ENCODE data around the gene CIC. TPM values are rescaled to one million over a fixed set of nuclear protein-coding genes. Genes with fewer than 3 reads are reported as not detected.

CIC gene
- polyA plus RNA-seq, 1 experiment, result 2.9 TPM

- Histone ChIP-seq H3K27ac (ENCODE audit: low read depth, low read length) (no peak overlapping the region), H3K27me3 (ENCODE audit: control insufficient read depth, insufficient read depth, low read length) (no peaks in the 10 kb centered on the region), H3K4me3 (ENCODE audit: low read depth, low read length) (no peak overlapping the region), H3K9me3 (ENCODE audit: control insufficient read depth, insufficient read depth, low read length) (no peaks in the 10 kb centered on the region; the same call in 1 of the 2 replicates)
- TF ChIP-seq CTCF (IDR thresholded peaks at IDR 0.05; ENCODE audit: low read depth, low read length), result no peak
- ChIA-PET CTCF (interaction anchor here (0.9 kb wide), 1 partner anchor 28 kb away, joined by 3 read pairs; no protein-coding TSS in a partner anchor), POLR2A (interaction anchor here (0.6 kb wide), 1 partner anchor 17 kb away, joined by 3 read pairs; no protein-coding TSS in a partner anchor)
- no peak for DNase-seq (ENCODE audit: low read depth, low spot score)
Measured at GRCh38 chr19:42275103-42275502, 6.1 kb downstream of the CIC start.

GRCh38 chr19:42275517-42275916 is 6.5 kb downstream of the CIC start:
- Histone ChIP-seq H3K4me3 (ENCODE audit: low read depth, low read length) (no peak overlapping the region), H3K27me3 (ENCODE audit: control insufficient read depth, insufficient read depth, low read length) (no peaks in the 10 kb centered on the region), H3K27ac (ENCODE audit: low read depth, low read length) (no peak overlapping the region), H3K9me3 (ENCODE audit: control insufficient read depth, insufficient read depth, low read length) (no peaks in the 10 kb centered on the region; the same call in 1 of the 2 replicates)
- no peak for DNase-seq (ENCODE audit: low read depth, low spot score)
- POLR2A ChIA-PET, result no interaction called here
- CTCF ChIA-PET, result interaction anchor here (0.9 kb wide), 1 partner anchor 29 kb away, joined by 3 read pairs; no protein-coding TSS in a partner anchor
- TF ChIP-seq CTCF (IDR thresholded peaks at IDR 0.05; ENCODE audit: low read depth, low read length), result no peak

- ChIA-PET POLR2A (no interaction called here), CTCF (interaction anchor here (5.1 kb wide), 1 partner anchor 32 kb away, joined by 118 read pairs; the partner anchor contains the start of gene GSK3A)
Measured at GRCh38 chr19:42276284-42276683, 7.2 kb downstream of the CIC start.

GRCh38 chr19:42276821-42277220 is 7.8 kb downstream of the CIC start:
- no peak overlapping the region for H3K4me3 ChIP-seq (ENCODE audit: low read depth, low read length)
- TF ChIP-seq CTCF (IDR thresholded peaks at IDR 0.05; ENCODE audit: low read depth, low read length), result no peak
- CTCF ChIA-PET, result interaction anchor here (5.1 kb wide), 1 partner anchor 32 kb away, joined by 118 read pairs; the partner anchor contains the start of gene GSK3A
- POLR2A ChIA-PET, result no interaction called here
- H3K27me3 ChIP-seq (ENCODE audit: control insufficient read depth, insufficient read depth, low read length), result no peaks in the 10 kb centered on the region
- DNase-seq (ENCODE audit: low read depth, low spot score), result no peak
- no peaks in the 10 kb centered on the region; the same call in 1 of the 2 replicates for H3K9me3 ChIP-seq (ENCODE audit: control insufficient read depth, insufficient read depth, low read length)
- no peak overlapping the region for H3K27ac ChIP-seq (ENCODE audit: low read depth, low read length)

More at GRCh38 chr19:42276284-42276683, 7.2 kb downstream of the CIC start:
- DNase-seq (ENCODE audit: low read depth, low spot score), result no peak
- H3K4me3 ChIP-seq (ENCODE audit: low read depth, low read length), result no peak overlapping the region
- H3K27ac ChIP-seq (ENCODE audit: low read depth, low read length), result no peak overlapping the region
- no peaks in the 10 kb centered on the region for H3K27me3 ChIP-seq (ENCODE audit: control insufficient read depth, insufficient read depth, low read length)
- TF ChIP-seq CTCF (IDR thresholded peaks at IDR 0.05; ENCODE audit: low read depth, low read length), result no peak
- no peaks in the 10 kb centered on the region; the same call in 1 of the 2 replicates for H3K9me3 ChIP-seq (ENCODE audit: control insufficient read depth, insufficient read depth, low read length)

GRCh38 chr19:42277821-42278451 is 8.9 kb downstream of the CIC start:
- no peak for TF ChIP-seq CTCF (IDR thresholded peaks at IDR 0.05; ENCODE audit: low read depth, low read length)
- ChIA-PET POLR2A (interaction anchor here (0.9 kb wide), 1 partner anchor 31 kb away, joined by 3 read pairs; no protein-coding TSS in a partner anchor), CTCF (interaction anchor here (1.6 to 5.1 kb wide), 4 partner anchors 18 to 170 kb away, joined by 4 to 118 read pairs (median 8); partner anchors contain the start of gene GSK3A)
- Histone ChIP-seq H3K9me3 (ENCODE audit: control insufficient read depth, insufficient read depth, low read length) (no peaks in the 10 kb centered on the region; the same call in 1 of the 2 replicates), H3K27me3 (ENCODE audit: control insufficient read depth, insufficient read depth, low read length) (no peaks in the 10 kb centered on the region), H3K4me3 (ENCODE audit: low read depth, low read length) (no peak overlapping the region), H3K27ac (ENCODE audit: low read depth, low read length) (peak overlapping the region; percentile 52)
- DNase-seq (ENCODE audit: low read depth, low spot score), result no peak
